Loucy (cell line): Measurements from ENCODE around the gene CCDC110.

ENCODE experiments used
- H2AFZ ChIP-seq: fragments of 200-600 bp; sonication (generic); 2 replicates; pipeline ENCODE4 v1.6.0; 2016; ENCODE audit warnings: antibody characterized with exemption, mild to moderate bottlenecking, low read length, moderate library complexity
- H3F3A ChIP-seq: fragments of 200-600 bp; 2 replicates; pipeline ENCODE4 v1.6.0; 2016; ENCODE audit warnings: antibody characterized with exemption, low read depth, mild to moderate bottlenecking
- H3K27me3 ChIP-seq: fragments of 200-600 bp; sonication (generic); 2 replicates; pipeline ENCODE4 v1.6.1; 2014; ENCODE audit warnings: low read length, mild to moderate bottlenecking; ENCODE audit not compliant: insufficient read depth, poor library complexity, severe bottlenecking
- H3K36me3 ChIP-seq: fragments of 200-600 bp; sonication (generic); 2 replicates; pipeline ENCODE4 v1.6.1; 2016; ENCODE audit warnings: low read length; ENCODE audit not compliant: insufficient read depth
- H3K4me1 ChIP-seq: fragments of 200-600 bp; sonication (generic); 2 replicates; pipeline ENCODE4 v1.5.1; 2014; ENCODE audit warnings: low read length, mild to moderate bottlenecking; ENCODE audit not compliant: insufficient read depth, poor library complexity, severe bottlenecking
- H3K4me2 ChIP-seq: fragments of 200-600 bp; sonication (generic); 2 replicates; pipeline ENCODE4 v1.6.0; 2014; ENCODE audit warnings: antibody characterized with exemption, low read length, low read depth, mild to moderate bottlenecking; ENCODE audit not compliant: poor library complexity, severe bottlenecking
- H3K4me3 ChIP-seq: fragments of 200-600 bp; sonication (generic); 2 replicates; pipeline ENCODE4 v1.5.1; 2014; ENCODE audit warnings: low read length, mild to moderate bottlenecking, mixed read lengths; ENCODE audit not compliant: poor library complexity, severe bottlenecking
- H3K79me2 ChIP-seq: fragments of 200-600 bp; sonication (generic); 2 replicates; pipeline ENCODE4 v1.6.1; 2014; ENCODE audit warnings: low read length; ENCODE audit not compliant: insufficient read depth
- H3K9ac ChIP-seq: fragments of 200-600 bp; sonication (generic); 2 replicates; pipeline ENCODE4 v1.6.0; 2014; ENCODE audit warnings: mild to moderate bottlenecking, low read depth, low read length, moderate library complexity; ENCODE audit not compliant: poor library complexity, severe bottlenecking
- H3K9me2 ChIP-seq: fragments of 200-600 bp; sonication (generic); replicated peaks from 2 replicates; pipeline ENCODE4 v1.6.1; 2016; ENCODE audit warnings: low read depth, low read length, mixed read lengths
- H3K9me3 ChIP-seq: fragments of 200-600 bp; sonication (generic); 2 replicates; pipeline ENCODE4 v1.6.1; 2014; ENCODE audit warnings: mild to moderate bottlenecking, antibody characterized with exemption, low read length, low read depth; ENCODE audit not compliant: insufficient read depth
- H4K20me1 ChIP-seq: fragments of 200-600 bp; sonication (generic); 2 replicates; pipeline ENCODE4 v1.6.0; 2014; ENCODE audit warnings: antibody characterized with exemption, low read length, mild to moderate bottlenecking; ENCODE audit not compliant: insufficient read depth, poor library complexity, severe bottlenecking
- CTCF ChIP-seq: fragments of 200-600 bp; sonication (generic); conservative IDR thresholded peaks from 2 replicates; pipeline ENCODE4 v1.5.1; 2014; ENCODE audit warnings: mild to moderate bottlenecking, antibody characterized with exemption, low read length
- EZH2phosphoT487 ChIP-seq: fragments of 200-600 bp; IDR thresholded peaks from 2 replicates; pipeline ENCODE4 v1.6.1; 2018; ENCODE audit warnings: antibody characterized with exemption, mild to moderate bottlenecking, moderate library complexity, borderline replicate concordance

Gene CCDC110

GRCh38 chr4:185399466-185399865, 72.1 kb downstream of the CCDC110 start:
- H3K36me3 ChIP-seq, result peaks cover 3% of the 10 kb centered on the region; the same call in 1 of the 2 replicates
- H3K9ac ChIP-seq, result no peak overlapping the region
- TF ChIP-seq CTCF (no peak), EZH2phosphoT487 (no peak)
- H3K4me3 ChIP-seq, result peak overlapping the region; percentile 78
- no peaks in the 10 kb centered on the region for H3K9me3 ChIP-seq
- H3K4me1 ChIP-seq, result peaks cover 28% of the 10 kb centered on the region
- peaks cover 24% of the 10 kb centered on the region for H3K79me2 ChIP-seq
- H3F3A ChIP-seq, result no peaks in the 10 kb centered on the region
- H2AFZ ChIP-seq, result no peak overlapping the region
- H3K9me2 ChIP-seq, result no peaks in the 10 kb centered on the region
- peaks cover 2% of the 10 kb centered on the region for H4K20me1 ChIP-seq
- peak overlapping the region; percentile 90 for H3K4me2 ChIP-seq
- H3K27me3 ChIP-seq, result no peaks in the 10 kb centered on the region

GRCh38 chr4:185398618-185399017, 72.9 kb downstream of the CCDC110 start:
- Histone ChIP-seq H4K20me1 (peaks cover 6% of the 10 kb centered on the region), H3K27me3 (no peaks in the 10 kb centered on the region)

GRCh38 chr4:185396724-185397385, 74.7 kb downstream of the CCDC110 start, which contains the start of gene ANKRD37:
Gene ANKRD37 (plus strand): TSS chr4:185396841. CDS start chr4:185396924, 83 bp downstream.
- Histone ChIP-seq H3K36me3 (peaks cover 3% of the 10 kb centered on the region; the same call in 1 of the 2 replicates), H3K4me1 (peaks cover 41% of the 10 kb centered on the region), H3K79me2 (peaks cover 38% of the 10 kb centered on the region), H4K20me1 (peaks cover 6% of the 10 kb centered on the region), H3K4me2 (peak within 1 kb of the TSS; percentile 90), H3K9me3 (no peaks in the 10 kb centered on the region), H3K9me2 (no peaks in the 10 kb centered on the region), H3F3A (peaks cover 2% of the 10 kb centered on the region; the same call in 1 of the 2 replicates), H3K9ac (peak within 1 kb of the TSS; percentile 88), H3K4me3 (peak within 1 kb of the TSS; percentile 78), H2AFZ (peak within 1 kb of the TSS; percentile 92), H3K27me3 (no peaks in the 10 kb centered on the region)
- TF ChIP-seq CTCF (no peak), EZH2phosphoT487 (no peak)

More at GRCh38 chr4:185398618-185399017, 72.9 kb downstream of the CCDC110 start:
- no peak for TF ChIP-seq CTCF
- no peak for TF ChIP-seq EZH2phosphoT487
- peaks cover 36% of the 10 kb centered on the region for H3K4me1 ChIP-seq
- peaks cover 3% of the 10 kb centered on the region; the same call in 1 of the 2 replicates for H3K36me3 ChIP-seq
- peak overlapping the region; percentile 90 for H3K4me2 ChIP-seq
- no peaks in the 10 kb centered on the region for H3K9me2 ChIP-seq
- H3K79me2 ChIP-seq, result peaks cover 33% of the 10 kb centered on the region
- H3F3A ChIP-seq, result no peaks in the 10 kb centered on the region
- no peak overlapping the region for H2AFZ ChIP-seq
- peak overlapping the region; percentile 78 for H3K4me3 ChIP-seq
- no peak overlapping the region for H3K9ac ChIP-seq
- no peaks in the 10 kb centered on the region for H3K9me3 ChIP-seq
